Skin epidermis (tissue), 12 donors: ENCODE measurements around the gene HYAL3.
"Not testable (repeated sequence)": the region's sequence is repeated elsewhere in the genome, so short reads cannot be mapped to it uniquely, and the experiment has no call there.

Source experiments
- H3K27ac ChIP-seq, 21 experiments: fragments of 200-600 bp; sonication (generic) in 11 of 21; one replicate each; pipeline ENCODE4 v1.5.0; 2020; ENCODE audit warnings: mild to moderate bottlenecking in 3 of 21, inconsistent platforms in 2 of 21, moderate library complexity in 2 of 21
- H3K4me3 ChIP-seq, 7 experiments: fragments of 200-600 bp; sonication (generic) in 2 of 7; one replicate each; pipeline ENCODE4 v1.5.0; 2020; ENCODE audit warnings: inconsistent platforms in 2 of 7, mild to moderate bottlenecking in 2 of 7, moderate library complexity in 1 of 7

HYAL3 gene

DNA sequence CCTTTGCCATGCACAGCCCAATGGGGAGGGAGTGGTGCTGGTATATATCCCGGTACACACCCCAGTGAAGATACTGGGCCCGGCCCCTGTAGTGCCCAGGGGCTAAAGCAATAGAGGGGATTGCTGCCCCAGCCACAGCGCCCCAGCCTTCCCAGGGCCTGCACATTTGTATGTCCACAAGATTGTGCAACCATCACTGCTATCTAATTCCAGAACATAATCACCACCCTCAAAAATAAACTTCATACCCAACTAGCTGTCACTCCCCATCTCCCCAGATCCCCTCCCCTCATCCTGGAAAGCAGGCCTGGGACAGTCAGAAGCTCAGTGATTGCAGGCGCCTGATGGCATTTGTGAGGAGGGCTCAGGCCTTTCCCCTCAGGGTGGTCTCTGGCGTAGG is 49.7 kb downstream of the HYAL3 start:
- peak overlapping the region in 16 of 21 experiments; percentile 61 to 95 (median 78) for H3K27ac ChIP-seq
- H3K4me3 ChIP-seq, result no peak overlapping the region

DNA sequence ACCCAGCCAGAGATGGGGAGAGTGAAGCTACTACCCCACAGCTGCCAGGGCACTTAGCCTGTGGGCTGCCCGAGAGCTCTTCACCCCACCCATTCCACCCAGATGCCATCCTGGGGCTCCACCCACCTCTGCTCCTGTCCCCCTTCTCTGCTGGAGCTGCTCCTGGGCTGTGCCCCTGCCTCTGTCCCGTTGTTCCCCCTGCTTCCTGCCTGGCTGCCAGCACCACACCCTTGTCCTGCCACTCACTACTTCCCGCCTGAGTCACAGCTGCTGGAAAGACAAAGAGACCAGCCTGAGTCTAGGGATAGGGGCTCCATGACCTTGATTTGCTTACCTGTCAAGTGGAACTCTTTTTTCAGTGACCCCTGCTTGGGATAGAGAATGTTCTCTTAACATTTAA is 50.8 kb downstream of the HYAL3 start:
- peak overlapping the region in 19 of 21 experiments; percentile 37 to 95 (median 76) for H3K27ac ChIP-seq
- no peak overlapping the region for H3K4me3 ChIP-seq

DNA sequence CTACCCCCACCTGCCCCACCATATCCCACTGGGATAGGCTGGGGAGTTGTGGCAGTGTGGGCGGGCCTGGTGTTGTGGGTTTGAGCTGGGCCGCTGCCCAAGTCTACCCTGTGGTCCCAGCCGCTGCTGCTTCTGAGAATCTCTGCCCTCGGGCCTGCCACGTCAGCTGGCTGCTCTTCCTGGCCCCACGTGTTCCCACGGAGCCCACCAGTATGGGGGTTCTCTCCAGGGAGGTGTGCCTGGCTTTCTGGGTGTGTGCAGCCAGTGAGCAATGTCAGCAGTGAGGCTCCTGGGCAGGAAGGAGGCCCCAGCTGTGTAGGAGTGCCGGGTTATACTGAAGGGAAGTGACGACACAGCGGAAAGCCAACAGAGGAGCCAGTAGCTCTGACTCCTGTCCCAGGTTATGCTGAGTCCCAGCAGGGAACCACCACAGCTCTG is 52.7 kb downstream of the HYAL3 start:
- H3K4me3 ChIP-seq, result peak overlapping the region in 6 of 7 experiments; percentile 0 to 41 (median 24)
- peak overlapping the region; percentile 45 to 95 (median 84) for H3K27ac ChIP-seq

DNA sequence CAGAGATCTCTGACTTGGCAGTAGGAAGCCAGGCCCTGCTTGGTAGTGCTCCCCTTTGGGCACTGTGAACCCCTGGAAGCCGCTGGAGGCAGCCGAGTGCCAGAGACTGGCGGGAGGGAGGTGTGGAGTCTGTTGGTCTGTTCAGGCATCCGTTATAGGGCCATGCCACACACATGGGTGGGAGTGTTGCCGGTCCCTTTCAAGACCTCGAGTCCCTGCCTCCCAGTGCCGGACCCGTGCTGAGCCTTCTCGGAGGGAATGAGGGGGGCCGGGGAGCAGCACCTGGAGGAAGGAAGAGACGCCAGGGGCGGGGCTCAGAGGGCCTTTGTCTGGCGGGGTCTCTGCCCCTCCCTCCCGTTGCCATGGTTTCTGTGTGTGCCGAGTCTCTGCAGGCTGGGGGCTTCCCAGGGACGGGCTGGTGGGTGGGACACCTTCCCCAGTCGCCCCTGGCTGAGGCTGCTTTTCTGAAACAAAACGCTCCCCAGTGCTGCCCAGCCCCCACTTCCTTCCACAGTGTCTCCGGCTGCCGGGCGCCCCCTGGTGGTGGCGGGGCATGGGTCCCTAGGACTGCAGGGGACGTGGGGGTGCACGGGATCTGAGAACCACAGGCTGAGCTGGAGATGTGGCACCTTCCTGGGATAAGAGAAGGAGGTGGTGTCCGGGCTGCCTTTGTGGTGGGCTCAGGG is 53.2 kb downstream of the HYAL3 start:
- Histone ChIP-seq H3K27ac (peak overlapping the region; percentile 45 to 95 (median 84)), H3K4me3 (peak overlapping the region; percentile 0 to 41 (median 20))

DNA sequence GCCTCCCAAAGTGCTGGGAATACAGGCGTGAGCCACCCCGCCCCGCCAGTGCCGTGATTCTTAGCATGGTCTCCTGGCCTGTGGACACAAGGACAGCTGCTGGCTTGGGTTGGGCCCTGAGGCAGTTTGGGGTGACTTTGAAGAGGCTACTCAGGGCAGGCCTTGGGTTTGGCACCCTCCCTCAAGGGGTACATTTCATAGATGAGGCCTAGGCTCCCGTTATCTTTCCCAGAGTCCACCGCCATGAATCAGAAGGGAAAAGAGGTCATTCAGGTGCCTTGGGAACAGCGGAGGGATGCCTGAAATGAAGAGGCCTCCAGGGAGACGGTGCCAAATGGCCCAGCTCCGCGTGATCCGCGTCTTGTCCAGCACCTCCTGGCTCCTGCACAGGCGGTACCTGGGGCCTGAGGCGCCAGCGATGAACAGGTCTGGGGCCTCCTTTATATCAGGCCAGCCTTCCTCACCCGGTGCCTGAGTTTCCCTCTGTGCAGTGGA is 53.9 kb downstream of the HYAL3 start:
- H3K27ac ChIP-seq, result peak overlapping the region in 20 of 21 experiments; percentile 65 to 95 (median 85)
- peak overlapping the region in 4 of 7 experiments; percentile 13 to 41 (median 24) for H3K4me3 ChIP-seq

DNA sequence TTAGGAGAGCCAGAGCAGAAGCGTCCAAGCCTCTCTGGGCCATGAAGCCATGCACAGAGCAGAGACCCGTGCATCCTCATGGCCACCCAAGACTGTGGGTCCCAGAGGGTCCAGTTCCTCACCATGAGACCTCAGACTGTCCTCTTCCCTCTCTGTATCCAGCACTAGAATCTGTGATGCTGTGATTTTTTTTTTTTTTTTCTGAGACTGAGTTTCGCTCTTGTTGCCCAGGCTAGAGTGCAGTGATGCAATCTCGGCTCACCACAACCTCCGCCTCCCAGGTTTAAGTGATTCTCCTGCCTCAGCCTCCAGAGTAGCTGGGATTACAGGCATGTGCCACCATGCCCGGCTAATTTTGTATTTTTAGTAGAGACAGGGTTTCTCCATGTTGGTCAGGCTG is 54.4 kb downstream of the HYAL3 start:
- H3K27ac ChIP-seq, result peak overlapping the region in 19 of 21 experiments; percentile 7 to 95 (median 84)
- not testable (repeated sequence) for H3K4me3 ChIP-seq

DNA sequence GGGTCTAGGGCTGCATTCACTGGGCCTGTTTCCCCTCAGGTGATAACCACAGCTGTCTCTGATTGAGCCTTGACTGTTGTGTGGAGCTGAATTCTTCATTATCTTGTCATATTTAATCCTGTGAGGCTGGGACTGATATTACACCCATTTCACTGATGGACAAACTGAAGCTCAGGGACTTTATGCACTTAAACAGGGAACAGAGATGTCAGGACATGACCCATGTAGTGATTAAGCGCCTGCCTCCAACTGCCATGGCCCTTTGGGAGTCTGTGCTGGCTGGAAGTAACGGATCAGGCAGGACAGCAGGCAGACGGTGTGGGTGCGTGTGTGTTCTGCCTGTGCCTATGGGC is 55.7 kb downstream of the HYAL3 start:
- Histone ChIP-seq H3K27ac (peak overlapping the region in 20 of 21 experiments; percentile 66 to 95 (median 84)), H3K4me3 (no peak overlapping the region)

DNA sequence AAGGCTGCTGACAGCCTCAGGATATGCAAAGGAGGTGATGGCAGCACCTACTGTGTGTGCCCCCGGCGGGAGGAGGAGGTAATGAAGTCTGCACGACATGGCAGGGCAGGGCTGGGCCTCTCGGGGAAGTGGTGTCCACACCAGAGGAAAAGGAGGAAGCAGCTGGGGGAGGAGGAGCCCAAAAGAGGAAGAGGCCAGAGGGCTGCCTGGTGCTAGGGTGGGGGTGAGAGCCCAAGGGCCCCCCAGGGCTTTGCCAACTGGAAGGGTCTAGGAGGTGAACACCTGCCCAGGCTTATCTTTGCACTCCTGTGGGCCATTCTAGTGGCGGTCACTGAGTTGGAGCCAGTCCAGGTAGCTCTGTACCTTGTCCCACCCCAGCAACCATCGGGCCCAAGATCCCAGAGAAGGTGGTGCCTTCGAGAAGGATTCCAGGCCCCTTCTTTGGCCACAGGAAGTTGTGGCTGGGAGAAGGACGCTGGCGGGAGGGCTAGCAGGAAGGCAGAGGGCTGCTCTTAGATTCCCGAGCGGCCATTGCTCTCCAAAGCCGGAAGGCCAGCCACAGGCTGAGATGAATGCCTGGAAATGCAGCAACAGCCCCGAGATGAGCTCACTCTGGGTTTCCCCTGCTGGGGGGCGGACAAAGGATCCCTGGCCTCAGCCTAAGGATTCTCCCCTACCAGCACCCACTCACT is 56.2 kb downstream of the HYAL3 start:
- peak overlapping the region in 1 of 7 experiments; percentile 6 for H3K4me3 ChIP-seq

More for the DNA sequence above, 56.2 kb downstream of the HYAL3 start:
- peak overlapping the region in 20 of 21 experiments; percentile 66 to 95 (median 84) for H3K27ac ChIP-seq
